NCI-H2171 (cell line): ENCODE data around the gene COX17.

Experiments used
- DNase-seq: peaks from one replicate; lab custom pipeline; 2025; lab: John Stamatoyannopoulos, UW

COX17 gene

GRCh38 chr3:119620899-119621298, 56.3 kb downstream of the COX17 start:
- DNase-seq, result no peak
